ENCODE measurements around the gene KIAA1217. TPM values are rescaled to one million over a fixed set of nuclear protein-coding genes. Genes with fewer than 3 reads are reported as not detected.
"Not testable (repeated sequence)": the region's sequence is repeated elsewhere in the genome, so short reads cannot be mapped to it uniquely, and the experiment has no call there.

KIAA1217 gene
- total RNA-seq, 1 donor from 2014 or later: 121 TPM

- Mint-ChIP-seq H3K36me3 (ENCODE audit: insufficient read depth) (peaks cover 52% of the 10 kb centered on the region), H3K27ac (no peak overlapping the region), H3K9me3 (ENCODE audit: low read depth) (no peaks in the 10 kb centered on the region), H3K27me3 (no peaks in the 10 kb centered on the region), H3K4me1 (ENCODE audit: low read depth) (peaks cover 17% of the 10 kb centered on the region), H3K4me3 (ENCODE audit: low read depth) (no peak overlapping the region)
- TF ChIP-seq CTCF (IDR thresholded peaks at IDR 0.05; ENCODE audit: unreplicated experiment): no peak
- no peak for DNase-seq (ENCODE audit: low spot score, unreplicated experiment)
Measured at GRCh38 chr10:24442234-24442633, 233.3 kb downstream of the KIAA1217 start.

DNA sequence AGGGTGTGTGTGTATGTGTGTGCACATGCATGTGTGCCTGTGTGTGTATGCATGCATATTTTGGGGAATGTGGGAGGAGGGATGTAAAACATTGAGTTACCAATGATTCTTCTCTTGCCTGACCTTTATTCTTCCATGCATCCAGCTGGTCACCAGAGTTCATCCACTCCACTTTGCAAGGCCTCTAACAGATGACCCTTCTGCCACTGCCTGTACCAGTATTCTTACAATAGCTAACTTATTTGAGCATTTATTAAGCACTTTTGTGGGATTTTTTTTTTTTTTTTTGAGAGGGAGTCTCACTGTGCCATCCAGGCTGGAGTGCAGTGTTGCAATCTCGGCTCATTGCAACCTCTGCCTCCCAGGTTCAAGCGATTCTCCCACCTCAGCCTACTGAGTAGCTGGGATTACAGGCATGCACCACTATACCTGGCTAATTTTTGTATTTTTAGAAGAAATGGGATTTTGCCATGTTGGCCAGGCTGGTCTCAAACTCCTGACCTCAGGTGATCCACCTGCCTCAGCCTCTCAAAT is 233.8 kb downstream of the KIAA1217 start:
- H3K4me1 Mint-ChIP-seq (ENCODE audit: low read depth): peaks cover 16% of the 10 kb centered on the region
- H3K27ac Mint-ChIP-seq; DNase-seq (ENCODE audit: low spot score, unreplicated experiment); H3K27me3 Mint-ChIP-seq; H3K9me3 Mint-ChIP-seq (ENCODE audit: low read depth); H3K4me3 Mint-ChIP-seq (ENCODE audit: low read depth): not testable (repeated sequence)
- peaks cover 55% of the 10 kb centered on the region for H3K36me3 Mint-ChIP-seq (ENCODE audit: insufficient read depth)

DNA sequence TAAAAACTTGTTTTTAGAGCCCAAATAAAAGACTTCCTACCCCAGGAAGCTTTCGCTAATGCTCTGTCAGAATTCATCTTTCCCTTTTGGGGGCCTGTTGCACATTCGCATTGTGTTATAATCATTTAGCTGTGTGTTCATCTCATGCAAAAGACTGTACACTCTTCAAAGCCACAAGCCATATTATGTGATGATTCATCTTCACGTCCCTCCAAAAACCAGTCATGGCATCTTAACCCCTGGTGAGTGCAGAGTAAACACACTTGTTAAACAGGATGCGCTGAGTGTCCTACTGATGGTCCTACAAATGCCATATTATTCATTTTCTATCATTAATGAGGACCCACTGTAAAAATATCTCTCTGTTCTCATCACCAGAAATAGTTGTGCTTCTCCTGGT is 235.4 kb downstream of the KIAA1217 start:
- no peak for DNase-seq (ENCODE audit: low spot score, unreplicated experiment)
- no peaks in the 10 kb centered on the region for H3K9me3 Mint-ChIP-seq (ENCODE audit: low read depth)
- H3K4me1 Mint-ChIP-seq (ENCODE audit: low read depth): peaks cover 21% of the 10 kb centered on the region
- peaks cover 44% of the 10 kb centered on the region for H3K36me3 Mint-ChIP-seq (ENCODE audit: insufficient read depth)
- H3K27me3 Mint-ChIP-seq: no peaks in the 10 kb centered on the region
- no peak for TF ChIP-seq CTCF (IDR thresholded peaks at IDR 0.05; ENCODE audit: unreplicated experiment)
- H3K27ac Mint-ChIP-seq: no peak overlapping the region
- H3K4me3 Mint-ChIP-seq (ENCODE audit: low read depth): no peak overlapping the region

- H3K9me3 Mint-ChIP-seq (ENCODE audit: low read depth); DNase-seq (ENCODE audit: low spot score, unreplicated experiment); H3K4me3 Mint-ChIP-seq (ENCODE audit: low read depth); H3K27ac Mint-ChIP-seq; H3K27me3 Mint-ChIP-seq: not testable (repeated sequence)
- H3K36me3 Mint-ChIP-seq (ENCODE audit: insufficient read depth): peaks cover 32% of the 10 kb centered on the region
- peaks cover 30% of the 10 kb centered on the region for H3K4me1 Mint-ChIP-seq (ENCODE audit: low read depth)
Measured at GRCh38 chr10:24445958-24446357, 237.0 kb downstream of the KIAA1217 start.

GRCh38 chr10:24446739-24447138 is 237.8 kb downstream of the KIAA1217 start:
- H3K36me3 Mint-ChIP-seq (ENCODE audit: insufficient read depth): peaks cover 31% of the 10 kb centered on the region
- H3K4me1 Mint-ChIP-seq (ENCODE audit: low read depth): peaks cover 31% of the 10 kb centered on the region
- H3K27ac Mint-ChIP-seq: no peak overlapping the region

GRCh38 chr10:24448351-24448999 is 239.5 kb downstream of the KIAA1217 start:
- H3K4me1 Mint-ChIP-seq (ENCODE audit: low read depth): peaks cover 25% of the 10 kb centered on the region
- no peak for TF ChIP-seq CTCF (IDR thresholded peaks at IDR 0.05; ENCODE audit: unreplicated experiment)

More at GRCh38 chr10:24446739-24447138, 237.8 kb downstream of the KIAA1217 start:
- Mint-ChIP-seq H3K9me3 (ENCODE audit: low read depth) (no peaks in the 10 kb centered on the region), H3K4me3 (ENCODE audit: low read depth) (no peak overlapping the region), H3K27me3 (no peaks in the 10 kb centered on the region)
- DNase-seq (ENCODE audit: low spot score, unreplicated experiment): no peak
- TF ChIP-seq CTCF (IDR thresholded peaks at IDR 0.05; ENCODE audit: unreplicated experiment): no peak

More at GRCh38 chr10:24448351-24448999, 239.5 kb downstream of the KIAA1217 start:
- H3K27me3 Mint-ChIP-seq: no peaks in the 10 kb centered on the region
- DNase-seq (ENCODE audit: low spot score, unreplicated experiment): no peak
- H3K9me3 Mint-ChIP-seq (ENCODE audit: low read depth): no peaks in the 10 kb centered on the region
- H3K36me3 Mint-ChIP-seq (ENCODE audit: insufficient read depth): peaks cover 29% of the 10 kb centered on the region
- no peak overlapping the region for H3K4me3 Mint-ChIP-seq (ENCODE audit: low read depth)
- no peak overlapping the region for H3K27ac Mint-ChIP-seq

Data from progenitor cell of endocrine pancreas (in vitro differentiated cells).